Mucosa of gallbladder (tissue), 1 donor: Measurements from ENCODE around the gene CCL28. TPM values are rescaled to one million over a fixed set of nuclear protein-coding genes. Genes with fewer than 3 reads are reported as not detected.
"Not testable (repeated sequence)": the region's sequence is repeated elsewhere in the genome, so short reads cannot be mapped to it uniquely, and the experiment has no call there.

Experiments used
- DNase-seq: peaks from one replicate; pipeline ENCODE4 v3.0.0-alpha.2; 2020; ENCODE audit warnings: low spot score
- total RNA-seq: library from RNA; stranded (reverse); gene quantifications from one replicate; pipeline ENCODE4 v1.2.1, GENCODE V29; 2021
- donor health status: DM: no; HTN: no; CAD: no.

CCL28 gene
- 32.3 TPM for total RNA-seq

- DNase-seq: peak; percentile 70
Observed at GRCh38 chr5:43412156-43412555, at the start of gene CCL28. CCL28 (minus strand) TSS chr5:43412391; CDS start chr5:43412316, 75 bp downstream.

- DNase-seq: no peak
Observed at GRCh38 chr5:43461066-43461465, 48.9 kb upstream of the CCL28 start.

GRCh38 chr5:43456556-43456955 is 44.4 kb upstream of the CCL28 start:
- no peak for DNase-seq

- DNase-seq: not testable (repeated sequence)
Observed at GRCh38 chr5:43441575-43441974, 29.4 kb upstream of the CCL28 start.

GRCh38 chr5:43437062-43437660 is 25.0 kb upstream of the CCL28 start:
- DNase-seq: no peak

GRCh38 chr5:43433382-43433781 is 21.2 kb upstream of the CCL28 start:
- DNase-seq: no peak

GRCh38 chr5:43432486-43433375 is 20.5 kb upstream of the CCL28 start:
- peak; percentile 92 for DNase-seq

- DNase-seq: no peak
Observed at GRCh38 chr5:43429706-43430105, 17.5 kb upstream of the CCL28 start.

- DNase-seq: no peak
Observed at GRCh38 chr5:43429016-43429415, 16.8 kb upstream of the CCL28 start.

- no peak for DNase-seq
Observed at GRCh38 chr5:43427306-43427705, 15.1 kb upstream of the CCL28 start.

- peak; percentile 32 for DNase-seq
Observed at GRCh38 chr5:43425983-43426382, 13.8 kb upstream of the CCL28 start.

GRCh38 chr5:43423086-43423485 is 10.9 kb upstream of the CCL28 start:
- DNase-seq: not testable (repeated sequence)

- DNase-seq: peak; percentile 49
Observed at GRCh38 chr5:43422143-43422542, 10.0 kb upstream of the CCL28 start.

GRCh38 chr5:43421450-43422133 is 9.4 kb upstream of the CCL28 start:
- DNase-seq: no peak

- no peak for DNase-seq
Observed at GRCh38 chr5:43420241-43420640, 8.1 kb upstream of the CCL28 start.

- no peak for DNase-seq
Observed at GRCh38 chr5:43418561-43418960, 6.4 kb upstream of the CCL28 start.

GRCh38 chr5:43416803-43417394 is 4.7 kb upstream of the CCL28 start:
- DNase-seq: no peak

- DNase-seq: no peak
Observed at GRCh38 chr5:43415935-43416802, 4.0 kb upstream of the CCL28 start.

- no peak for DNase-seq
Observed at GRCh38 chr5:43413966-43414365, 1.8 kb upstream of the CCL28 start.

- DNase-seq: no peak
Observed at GRCh38 chr5:43412644-43413043, 453 bp upstream of the CCL28 start.

- no peak for DNase-seq
Observed at GRCh38 chr5:43411495-43411894, 696 bp downstream of the CCL28 start.
